Activated effector memory CD4-positive, alpha-beta T cell treated with Interleukin-2 at 50 U/mL for 16 hours (primary cell): ENCODE results near the gene ST8SIA2.

Experiments used
- DNase-seq: peaks from one replicate; pipeline ENCODE4 v3.0.0-alpha.2; 2020

ST8SIA2 gene

DNA sequence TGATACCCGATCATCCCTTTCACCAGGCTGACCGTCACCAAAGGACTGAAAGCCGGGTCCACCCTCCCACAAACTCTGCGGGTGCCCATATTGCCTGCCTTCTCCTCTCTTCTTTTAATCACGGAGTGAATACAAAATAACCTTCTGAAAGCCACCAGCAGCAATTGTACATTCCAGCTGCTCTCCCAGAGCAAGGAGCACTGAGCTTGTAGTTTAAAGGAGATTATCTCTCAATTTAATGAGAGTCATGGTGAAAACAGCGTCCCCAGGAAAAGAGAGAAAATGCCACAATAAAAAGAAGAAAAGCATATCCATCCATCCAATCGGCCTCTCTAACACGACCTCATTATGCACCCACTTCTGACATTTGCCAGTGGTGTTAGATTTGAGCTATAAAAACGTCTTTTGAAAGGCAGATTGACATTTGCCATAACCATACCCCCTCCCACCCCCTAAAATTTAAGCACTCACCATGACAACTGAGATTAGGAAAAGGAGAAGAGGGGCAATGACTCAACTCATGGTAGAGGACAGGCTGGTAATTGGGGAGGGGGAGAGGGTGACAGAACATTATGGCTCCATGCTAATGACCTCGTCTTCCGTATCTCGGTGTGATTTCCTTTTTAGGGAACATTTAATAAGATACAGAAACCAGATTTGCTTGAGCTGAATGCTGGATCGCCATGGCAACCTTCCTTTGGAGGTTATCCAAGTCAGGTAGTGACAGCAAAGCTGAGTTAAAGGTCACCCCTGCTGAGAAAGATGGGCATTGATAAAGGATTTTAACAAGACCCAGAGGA lies 106.2 kb downstream of the ST8SIA2 start:
- no peak for DNase-seq

GRCh38 chr15:92502336-92502735 lies 108.7 kb downstream of the ST8SIA2 start:
- no peak for DNase-seq

- DNase-seq, result no peak
These were observed 109.5 kb downstream of the ST8SIA2 start for GRCh38 chr15:92502930-92503857.

DNA sequence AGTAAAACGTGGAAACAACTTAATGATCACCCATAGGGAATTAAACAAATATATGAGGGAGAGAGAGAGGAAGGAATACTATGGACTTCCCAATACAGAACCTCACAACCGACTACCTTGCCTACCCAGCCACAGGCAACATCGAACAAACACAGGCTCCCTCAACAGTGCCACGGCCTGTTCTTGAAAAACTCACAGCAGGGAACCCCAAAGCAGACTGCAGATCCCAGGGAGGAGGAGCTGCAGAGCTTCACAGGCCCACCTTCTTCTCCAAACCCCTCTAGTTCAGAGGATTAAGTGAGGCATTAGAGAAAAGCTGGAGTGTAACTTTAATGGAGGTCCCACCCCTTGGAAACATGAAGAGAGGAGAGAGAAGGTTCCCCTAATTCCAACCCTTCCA lies 110.2 kb downstream of the ST8SIA2 start:
- DNase-seq, result no peak

DNA sequence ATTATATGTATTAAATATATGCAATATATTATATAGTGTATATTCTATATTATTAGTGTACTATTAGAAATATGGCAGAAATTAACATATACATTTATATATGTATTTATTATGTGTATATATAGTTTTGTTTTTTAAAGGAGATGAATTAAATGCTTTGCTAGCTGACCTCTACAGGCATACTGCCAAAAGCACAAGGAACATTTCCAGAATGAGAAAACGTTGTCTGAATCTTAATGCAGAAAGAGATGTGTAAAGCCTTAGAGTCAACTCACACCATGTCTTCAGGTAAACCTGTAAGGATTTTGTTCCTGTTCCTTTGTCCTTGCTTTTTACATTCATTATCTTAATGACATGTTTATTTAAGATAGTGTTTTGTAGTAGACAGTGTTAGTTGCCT lies 111.9 kb downstream of the ST8SIA2 start:
- DNase-seq, result no peak

DNA sequence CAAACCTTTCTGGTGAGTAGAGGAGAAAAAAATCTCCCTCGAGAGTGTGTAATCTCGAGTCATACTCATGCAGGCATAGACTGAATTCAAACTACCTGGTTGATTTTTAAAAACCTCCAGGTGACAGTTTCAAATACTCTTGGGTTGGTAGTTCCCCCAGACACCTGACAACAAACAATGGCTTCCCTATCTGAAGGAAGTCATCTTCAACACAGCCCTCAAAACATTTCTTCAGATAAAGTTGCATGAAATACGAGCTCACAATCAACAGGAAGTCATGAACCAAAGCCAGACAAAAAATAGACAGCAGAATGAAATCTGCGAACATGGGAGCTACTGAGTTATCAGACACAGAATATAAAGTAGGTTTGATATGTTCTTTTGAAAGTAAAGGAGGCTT lies 112.8 kb downstream of the ST8SIA2 start:
- DNase-seq, result no peak

DNA sequence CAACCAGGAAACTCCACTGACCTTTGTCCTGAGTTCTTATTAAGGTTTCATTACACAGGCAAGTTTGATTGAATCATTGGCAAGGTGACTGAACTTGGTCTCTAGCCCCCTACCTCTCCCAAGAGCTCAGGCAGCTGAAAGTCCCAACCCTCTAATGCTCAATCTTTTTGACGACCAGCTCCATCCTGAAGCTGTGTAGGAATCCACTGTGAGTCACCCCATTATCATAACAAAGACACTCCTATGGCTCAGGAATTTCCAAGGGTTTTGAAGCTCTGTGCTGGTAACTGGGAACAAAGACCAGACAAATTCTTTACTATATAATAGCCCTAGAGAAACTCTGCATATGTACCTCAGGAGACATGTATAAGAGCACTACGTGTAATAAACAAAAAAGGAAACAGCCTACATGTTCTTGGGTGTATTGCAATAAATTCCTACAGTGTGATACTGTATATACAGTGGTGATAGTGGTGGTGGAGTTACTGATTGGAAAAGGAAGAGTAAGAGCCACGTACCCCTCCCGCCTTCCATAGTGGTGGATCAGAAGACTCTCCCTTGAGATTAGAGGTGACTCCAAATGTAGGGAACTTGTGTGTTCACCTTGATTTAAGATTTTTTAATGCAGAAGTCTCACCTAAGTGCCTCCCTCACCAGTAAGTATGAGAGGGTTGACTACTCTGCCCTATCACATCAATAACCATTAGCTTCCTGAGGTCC lies 116.6 kb downstream of the ST8SIA2 start:
- DNase-seq, result no peak
